22Rv1 (cell line): ENCODE data around the gene MADD.

Experiments used
- CTCF ChIP-seq: fragments of 450-650 bp; IDR thresholded peaks from 2 replicates; pipeline ENCODE4 v1.5.1; 2017; ENCODE audit warnings: mild to moderate bottlenecking
- ZFX ChIP-seq: fragments of 450-650 bp; IDR thresholded peaks from 2 replicates; pipeline ENCODE4 v1.6.1; 2017; ENCODE audit warnings: antibody characterized with exemption, borderline replicate concordance

GRCh38 chr11:47269002-47269828 is 718 bp upstream of the MADD start:
- TF ChIP-seq CTCF (no peak), ZFX (no peak)
